Suprapubic skin (tissue), 3 donors: ENCODE data around the gene DTD1.

Experiments used
- CTCF ChIP-seq, 2 donors: fragments of 200-600 bp in 1 of 2; fragments of 450-650 bp in 1 of 2; sonication (generic) in 1 of 2; IDR thresholded peaks; one replicate each; pipeline ENCODE4 v1.5.1; 2016 to 2019; ENCODE audit warnings: antibody characterized with exemption in 2 of 2, mild to moderate bottlenecking in 1 of 2, moderate library complexity in 1 of 2
- EP300 ChIP-seq: sonication (generic); formaldehyde crosslinking; IDR thresholded peaks from one replicate; pipeline ENCODE4 v1.6.1; 2017; ENCODE audit warnings: antibody characterized with exemption

- no peak for TF ChIP-seq CTCF (IDR thresholded peaks at IDR 0.05)
- TF ChIP-seq EP300: no peak
These were observed 133.8 kb downstream of the DTD1 start for GRCh38 chr20:18721551-18722115.
